ENCODE measurements around the gene CHRNA4.

The CHRNA4 gene

GRCh38 chr20:63352811-63353221 is 8.3 kb downstream of the CHRNA4 start:
- H3K4me1 Mint-ChIP-seq: no peaks in the 10 kb centered on the region
- no peak overlapping the region for H3K4me3 Mint-ChIP-seq
- no peak overlapping the region for H3K27ac Mint-ChIP-seq
- H3K9me3 Mint-ChIP-seq: peaks cover 9% of the 10 kb centered on the region
- peaks cover 28% of the 10 kb centered on the region for H3K27me3 Mint-ChIP-seq
- no peaks in the 10 kb centered on the region for H3K36me3 Mint-ChIP-seq
- ATAC-seq: no peak

- Mint-ChIP-seq H3K27ac (no peak overlapping the region), H3K9me3 (peaks cover 9% of the 10 kb centered on the region), H3K4me1 (no peaks in the 10 kb centered on the region), H3K4me3 (no peak overlapping the region), H3K27me3 (peaks cover 24% of the 10 kb centered on the region), H3K36me3 (no peaks in the 10 kb centered on the region)
- no peak for ATAC-seq
Observed at GRCh38 chr20:63351811-63352591, 9.1 kb downstream of the CHRNA4 start.

GRCh38 chr20:63351326-63351700 is 9.8 kb downstream of the CHRNA4 start:
- Mint-ChIP-seq H3K27ac (no peak overlapping the region), H3K4me3 (no peak overlapping the region), H3K27me3 (peaks cover 17% of the 10 kb centered on the region), H3K36me3 (no peaks in the 10 kb centered on the region), H3K4me1 (no peaks in the 10 kb centered on the region), H3K9me3 (peaks cover 9% of the 10 kb centered on the region)
- ATAC-seq: no peak

- no peak overlapping the region for H3K27ac Mint-ChIP-seq
- peaks cover 14% of the 10 kb centered on the region for H3K27me3 Mint-ChIP-seq
- H3K9me3 Mint-ChIP-seq: peaks cover 9% of the 10 kb centered on the region
- no peak overlapping the region for H3K4me3 Mint-ChIP-seq
- no peaks in the 10 kb centered on the region for H3K4me1 Mint-ChIP-seq
- no peaks in the 10 kb centered on the region for H3K36me3 Mint-ChIP-seq
- ATAC-seq: no peak
Observed at GRCh38 chr20:63350597-63351325, 10.4 kb downstream of the CHRNA4 start.

- Mint-ChIP-seq H3K36me3 (no peaks in the 10 kb centered on the region), H3K4me1 (no peaks in the 10 kb centered on the region), H3K27me3 (peaks cover 8% of the 10 kb centered on the region), H3K4me3 (no peak overlapping the region), H3K9me3 (peaks cover 9% of the 10 kb centered on the region), H3K27ac (no peak overlapping the region)
- no peak for ATAC-seq
Observed at GRCh38 chr20:63350196-63350595, 11.0 kb downstream of the CHRNA4 start.

GRCh38 chr20:63349516-63349895 is 11.6 kb downstream of the CHRNA4 start:
- peaks cover 9% of the 10 kb centered on the region for H3K9me3 Mint-ChIP-seq
- H3K4me1 Mint-ChIP-seq: no peaks in the 10 kb centered on the region
- peaks cover 1% of the 10 kb centered on the region for H3K27me3 Mint-ChIP-seq
- no peak overlapping the region for H3K4me3 Mint-ChIP-seq
- no peak for ATAC-seq
- no peak overlapping the region for H3K27ac Mint-ChIP-seq
- H3K36me3 Mint-ChIP-seq: no peaks in the 10 kb centered on the region

GRCh38 chr20:63348828-63349515 is 12.2 kb downstream of the CHRNA4 start:
- H3K9me3 Mint-ChIP-seq: peaks cover 9% of the 10 kb centered on the region
- no peaks in the 10 kb centered on the region for H3K4me1 Mint-ChIP-seq
- no peak overlapping the region for H3K27ac Mint-ChIP-seq
- no peaks in the 10 kb centered on the region for H3K36me3 Mint-ChIP-seq
- ATAC-seq: no peak
- H3K4me3 Mint-ChIP-seq: no peak overlapping the region
- no peaks in the 10 kb centered on the region for H3K27me3 Mint-ChIP-seq

- Mint-ChIP-seq H3K36me3 (no peaks in the 10 kb centered on the region), H3K27ac (no peak overlapping the region), H3K27me3 (no peaks in the 10 kb centered on the region), H3K4me3 (no peak overlapping the region), H3K4me1 (no peaks in the 10 kb centered on the region), H3K9me3 (peaks cover 9% of the 10 kb centered on the region)
- ATAC-seq: no peak
Observed at GRCh38 chr20:63347950-63348827, 13.0 kb downstream of the CHRNA4 start.

GRCh38 chr20:63347081-63347741 is 13.9 kb downstream of the CHRNA4 start:
- peaks cover 4% of the 10 kb centered on the region for H3K27me3 Mint-ChIP-seq
- H3K36me3 Mint-ChIP-seq: no peaks in the 10 kb centered on the region
- no peaks in the 10 kb centered on the region for H3K4me1 Mint-ChIP-seq
- H3K27ac Mint-ChIP-seq: no peak overlapping the region
- no peak overlapping the region for H3K4me3 Mint-ChIP-seq
- no peak for ATAC-seq
- H3K9me3 Mint-ChIP-seq: peaks cover 9% of the 10 kb centered on the region

GRCh38 chr20:63346131-63347080 is 14.7 kb downstream of the CHRNA4 start:
- no peak overlapping the region for H3K4me3 Mint-ChIP-seq
- H3K4me1 Mint-ChIP-seq: no peaks in the 10 kb centered on the region
- peaks cover 11% of the 10 kb centered on the region for H3K27me3 Mint-ChIP-seq
- peaks cover 9% of the 10 kb centered on the region for H3K9me3 Mint-ChIP-seq
- no peak for ATAC-seq
- H3K27ac Mint-ChIP-seq: no peak overlapping the region
- no peaks in the 10 kb centered on the region for H3K36me3 Mint-ChIP-seq

GRCh38 chr20:63345328-63346100 is 15.6 kb downstream of the CHRNA4 start:
- no peaks in the 10 kb centered on the region for H3K4me1 Mint-ChIP-seq
- no peak overlapping the region for H3K4me3 Mint-ChIP-seq
- no peak for ATAC-seq
- peaks cover 19% of the 10 kb centered on the region for H3K27me3 Mint-ChIP-seq
- H3K9me3 Mint-ChIP-seq: peaks cover 4% of the 10 kb centered on the region
- H3K36me3 Mint-ChIP-seq: no peaks in the 10 kb centered on the region
- no peak overlapping the region for H3K27ac Mint-ChIP-seq

- H3K9me3 Mint-ChIP-seq: no peaks in the 10 kb centered on the region
- H3K27me3 Mint-ChIP-seq: peaks cover 19% of the 10 kb centered on the region
- no peak overlapping the region for H3K4me3 Mint-ChIP-seq
- no peak for ATAC-seq
- no peak overlapping the region for H3K27ac Mint-ChIP-seq
- no peaks in the 10 kb centered on the region for H3K4me1 Mint-ChIP-seq
- no peaks in the 10 kb centered on the region for H3K36me3 Mint-ChIP-seq
Observed at GRCh38 chr20:63344616-63345327, 16.4 kb downstream of the CHRNA4 start.
